Psoas muscle (tissue), 8 donors: ENCODE results near the gene RFX7. TPM values are rescaled to one million over a fixed set of nuclear protein-coding genes. Genes with fewer than 3 reads are reported as not detected.

ENCODE experiments used
- ATAC-seq, 4 donors: fragments of 200-7000 bp; cut with Tn5 transposase; one replicate each; pipeline ENCODE4 v1.9.1; 2020; ENCODE audit warnings: moderate library complexity in 3 of 4, mild to moderate bottlenecking in 2 of 4
- DNase-seq, 2 donors: peaks; one replicate each; pipeline ENCODE4 v3.0.0-alpha.2; 2020
- H3K27ac ChIP-seq: fragments of 200-600 bp; one replicate; pipeline ENCODE4 v1.8.0; 2022
- H3K27me3 ChIP-seq, 3 donors: fragments of 200-600 bp in 1 of 3; one replicate each; pipeline versions ENCODE4 v1.6.1 to v1.8.0; 2013 to 2022; ENCODE audit warnings: low read length in 2 of 3, mild to moderate bottlenecking in 2 of 3, moderate library complexity in 1 of 3; ENCODE audit not compliant: insufficient read depth in 3 of 3
- H3K36me3 ChIP-seq, 2 donors: fragments of 200-600 bp in 1 of 2; one replicate each; pipeline versions ENCODE4 v1.6.1 to v1.8.0; 2013 to 2022; ENCODE audit warnings: low read depth in 1 of 2, mild to moderate bottlenecking in 1 of 2, moderate library complexity in 1 of 2; ENCODE audit not compliant: insufficient read depth in 1 of 2
- H3K4me1 ChIP-seq: fragments of 200-600 bp; one replicate; pipeline ENCODE4 v1.8.0; 2022
- H3K4me3 ChIP-seq: fragments of 200-600 bp; one replicate; pipeline ENCODE4 v1.8.0; 2022; ENCODE audit warnings: mild to moderate bottlenecking
- H3K9me3 ChIP-seq: fragments of 200-600 bp; one replicate; pipeline ENCODE4 v1.8.0; 2022
- WGBS, 3 donors: extraction: QIAGEN DNeasy Blood & Tissue Kit; methylation state at CpG; one replicate each; pipeline versions ENCODE4 v1.1.6 to v1.1.7; 2013; 5-methylcytosine and 5-hydroxymethylcytosine counted together
- intact Hi-C, 2 donors: fragments of 100-400 bp; cut with DNase I; formaldehyde crosslinking; loops; one replicate each; pipeline versions ENCODE4 v1.11.0 to v1.14.2; 2022
- polyA plus RNA-seq, 3 donors: library from polyadenylated mRNA; stranded (reverse); fragments of 200-250 nt; gene quantifications; one replicate each; pipeline ENCODE4 v1.2.3, GENCODE V29; 2013
- total RNA-seq, 4 donors: library from RNA; stranded (reverse); fragmentation: NEBNext Ultra II Directional in 2 of 4; extraction: Animal tissue kit (Norgen Biotek cat#: 25700) in 2 of 4; gene quantifications; one replicate each; pipeline versions ENCODE4 v1.2.1 to v1.2.4, GENCODE V29; 2021 to 2023
- TF ChIP-seq, protein P1 (sequence below): fragments of 200-600 bp; IDR thresholded peaks from one replicate; pipeline ENCODE4 v1.8.0; 2022; ENCODE audit warnings: antibody characterized with exemption
- donor health status: healthy with polysubstance abuse.
- donor health status: DM: no; HTN: no; CAD: no; lungs with moderate emphysema.
- donor health status: Bipolar disorder and iron deficiency.
- donor health status: healthy.
- donor health status: DM: yes; HTN: yes; CAD: no.
- donor health status: DM: no; HTN: no; CAD: no.
- donor health status: DM: no; HTN: no; CAD: no.
- donor health status: DM: yes; HTN: yes; CAD: no.

Gene RFX7
- total and polyA plus RNA-seq, 7 donors: 0.83 to 17.6 (median 11.8) TPM

DNA sequence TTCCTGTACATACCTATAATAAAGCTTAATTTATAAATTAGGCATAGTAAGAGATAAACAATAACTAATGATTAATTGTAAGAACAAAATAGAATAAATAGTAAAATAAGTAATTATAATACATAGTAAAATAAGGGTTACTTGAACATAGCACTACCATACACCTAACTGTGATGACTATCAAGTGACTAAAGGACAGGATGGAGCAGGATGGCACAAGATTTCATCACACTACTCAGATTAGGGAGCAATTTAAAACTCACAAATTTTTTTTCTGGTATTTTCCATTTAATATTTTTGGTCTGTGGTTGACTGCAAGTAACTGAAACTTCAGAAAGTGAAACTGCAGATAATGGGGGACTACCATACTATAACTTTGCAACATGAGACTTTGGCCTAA lies 14.8 kb downstream of the RFX7 start:
- intact Hi-C loops: no loop called here
- Histone ChIP-seq H3K27me3 (no peaks in the 10 kb centered on the region), H3K9me3 (peaks cover 31% of the 10 kb centered on the region), H3K4me3 (no peak overlapping the region), H3K36me3 (peaks cover 0 to 23% of the 10 kb centered on the region in 2 donors), H3K27ac (no peak overlapping the region), H3K4me1 (no peaks in the 10 kb centered on the region)
- DNase-seq: no peak
- TF ChIP-seq, protein P1, sequence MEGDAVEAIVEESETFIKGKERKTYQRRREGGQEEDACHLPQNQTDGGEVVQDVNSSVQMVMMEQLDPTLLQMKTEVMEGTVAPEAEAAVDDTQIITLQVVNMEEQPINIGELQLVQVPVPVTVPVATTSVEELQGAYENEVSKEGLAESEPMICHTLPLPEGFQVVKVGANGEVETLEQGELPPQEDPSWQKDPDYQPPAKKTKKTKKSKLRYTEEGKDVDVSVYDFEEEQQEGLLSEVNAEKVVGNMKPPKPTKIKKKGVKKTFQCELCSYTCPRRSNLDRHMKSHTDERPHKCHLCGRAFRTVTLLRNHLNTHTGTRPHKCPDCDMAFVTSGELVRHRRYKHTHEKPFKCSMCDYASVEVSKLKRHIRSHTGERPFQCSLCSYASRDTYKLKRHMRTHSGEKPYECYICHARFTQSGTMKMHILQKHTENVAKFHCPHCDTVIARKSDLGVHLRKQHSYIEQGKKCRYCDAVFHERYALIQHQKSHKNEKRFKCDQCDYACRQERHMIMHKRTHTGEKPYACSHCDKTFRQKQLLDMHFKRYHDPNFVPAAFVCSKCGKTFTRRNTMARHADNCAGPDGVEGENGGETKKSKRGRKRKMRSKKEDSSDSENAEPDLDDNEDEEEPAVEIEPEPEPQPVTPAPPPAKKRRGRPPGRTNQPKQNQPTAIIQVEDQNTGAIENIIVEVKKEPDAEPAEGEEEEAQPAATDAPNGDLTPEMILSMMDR: no peak
- ATAC-seq: no peak

DNA sequence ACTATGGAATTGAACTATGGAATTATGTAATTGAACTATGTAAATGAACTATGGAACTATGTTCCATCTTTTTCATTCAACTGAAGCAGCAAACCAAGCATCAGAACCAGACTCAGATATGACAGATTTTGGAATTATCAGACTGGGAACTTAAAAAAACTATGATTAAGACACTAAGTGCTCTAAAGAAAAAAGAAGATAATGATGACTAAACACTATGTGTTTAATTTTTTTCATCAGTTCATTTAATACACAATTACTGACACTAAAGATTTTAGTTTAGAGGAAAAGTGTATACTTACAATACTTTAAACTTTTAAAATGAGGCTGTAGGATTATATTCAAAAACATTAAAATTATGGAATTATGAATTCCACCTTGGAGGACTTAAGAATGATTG lies 15.3 kb downstream of the RFX7 start:
- no peaks in the 10 kb centered on the region for H3K27me3 ChIP-seq
- ATAC-seq: no peak
- TF ChIP-seq, protein P1: no peak
- H3K4me1 ChIP-seq: no peaks in the 10 kb centered on the region
- peaks cover 31% of the 10 kb centered on the region for H3K9me3 ChIP-seq
- H3K36me3 ChIP-seq: peaks cover 0 to 22% of the 10 kb centered on the region in 2 donors
- H3K27ac ChIP-seq: no peak overlapping the region
- intact Hi-C loops: no loop called here
- no peak for DNase-seq
- H3K4me3 ChIP-seq: no peak overlapping the region

DNA sequence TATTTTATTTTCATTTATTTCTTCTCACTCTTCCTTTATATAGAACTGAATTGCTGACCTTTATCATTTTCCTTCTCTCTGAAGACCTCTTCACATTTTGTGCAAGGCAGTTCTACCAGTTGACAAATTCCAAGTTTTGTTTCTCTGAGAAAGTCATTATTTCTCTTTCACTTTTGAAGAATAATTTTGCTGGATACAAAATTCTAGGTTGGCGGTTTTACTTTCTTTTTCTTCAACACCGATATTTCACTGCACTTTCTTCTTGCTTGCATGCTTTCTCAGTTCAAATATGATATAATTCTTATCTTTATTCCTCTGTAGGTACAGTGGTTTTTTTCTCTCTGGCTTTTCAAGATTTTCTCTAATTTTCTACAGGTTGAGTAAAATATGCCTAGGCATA lies 15.9 kb downstream of the RFX7 start:
- no peak for DNase-seq
- no peak for ATAC-seq
- Histone ChIP-seq H3K9me3 (peaks cover 34% of the 10 kb centered on the region), H3K36me3 (peaks cover 0 to 17% of the 10 kb centered on the region in 2 donors), H3K27ac (no peak overlapping the region), H3K4me3 (no peak overlapping the region), H3K27me3 (no peaks in the 10 kb centered on the region), H3K4me1 (no peaks in the 10 kb centered on the region)
- WGBS, 3 donors: 98 to 99% (median 99%) methylated on average over 2 of the region's 2 CpGs
- intact Hi-C loops: no loop called here
- TF ChIP-seq, protein P1: no peak

DNA sequence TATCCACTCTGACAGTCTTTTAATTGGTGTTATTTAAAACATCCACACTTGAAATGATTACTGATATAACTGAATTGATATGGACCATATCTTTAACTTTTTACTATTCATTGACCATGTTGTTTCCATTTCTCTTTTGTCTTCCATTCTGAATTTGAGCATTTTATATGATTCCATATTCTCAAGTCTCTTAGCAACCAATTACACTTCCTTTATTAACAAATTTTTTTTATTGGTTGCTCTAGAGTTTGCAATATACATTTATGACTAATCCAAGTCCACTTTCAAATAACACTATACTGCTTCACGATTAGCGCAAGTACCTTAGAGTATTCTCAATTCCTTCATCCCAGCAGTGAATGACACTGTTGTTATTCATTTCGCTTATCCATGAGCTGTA lies 16.4 kb downstream of the RFX7 start:
- no peak for ATAC-seq
- TF ChIP-seq, protein P1: no peak
- WGBS, 3 donors: 81 to 98% (median 86%) methylated on average over 3 of the region's 3 CpGs
- Histone ChIP-seq H3K27me3 (no peaks in the 10 kb centered on the region), H3K36me3 (peaks cover 0 to 12% of the 10 kb centered on the region in 2 donors), H3K4me1 (no peaks in the 10 kb centered on the region), H3K27ac (no peak overlapping the region), H3K4me3 (no peak overlapping the region), H3K9me3 (peaks cover 34% of the 10 kb centered on the region)
- intact Hi-C loops: no loop called here
- DNase-seq: no peak

DNA sequence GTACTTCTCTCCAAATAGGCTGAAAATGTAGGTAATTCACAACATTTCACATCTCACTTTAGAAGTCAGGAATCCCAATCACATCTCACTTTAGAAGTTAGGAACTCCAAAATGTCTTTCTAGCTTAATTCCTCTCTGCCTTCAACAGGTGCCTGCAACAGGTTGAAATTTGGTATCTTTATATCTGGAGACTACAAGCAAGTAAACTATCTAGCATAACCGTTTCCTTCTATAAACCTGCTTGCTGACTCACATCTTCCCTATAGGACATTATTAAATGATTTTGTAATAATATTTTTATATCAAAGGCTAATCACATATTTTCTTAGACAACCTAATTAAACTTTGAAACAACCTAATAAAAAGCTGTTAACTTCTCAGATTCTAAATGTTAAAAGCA lies 18.2 kb downstream of the RFX7 start:
- H3K4me3 ChIP-seq: no peak overlapping the region
- ATAC-seq (no peak), DNase-seq (no peak)
- intact Hi-C loops: no loop called here
- peaks cover 32% of the 10 kb centered on the region for H3K9me3 ChIP-seq
- H3K36me3 ChIP-seq: peaks cover 0 to under 1% of the 10 kb centered on the region in 2 donors
- WGBS, 3 donors: 67 to 80% (median 71%) methylated on average over 1 of the region's 1 CpG
- TF ChIP-seq, protein P1: no peak
- no peak overlapping the region for H3K27ac ChIP-seq
- H3K27me3 ChIP-seq: no peaks in the 10 kb centered on the region
- H3K4me1 ChIP-seq: no peaks in the 10 kb centered on the region
